Germinal center (tissue), 1 donor: ENCODE data around the gene EARS2.
"Not testable (repeated sequence)": the region's sequence is repeated elsewhere in the genome, so short reads cannot be mapped to it uniquely, and the experiment has no call there.

Experiments
- DNase-seq: peaks from one replicate; pipeline ENCODE4 v3.0.0; 2012; ENCODE audit warnings: mixed read lengths, low spot score

The EARS2 gene

GRCh38 chr16:23505671-23506605 is 51.2 kb downstream of the EARS2 start:
- no peak for DNase-seq

DNA sequence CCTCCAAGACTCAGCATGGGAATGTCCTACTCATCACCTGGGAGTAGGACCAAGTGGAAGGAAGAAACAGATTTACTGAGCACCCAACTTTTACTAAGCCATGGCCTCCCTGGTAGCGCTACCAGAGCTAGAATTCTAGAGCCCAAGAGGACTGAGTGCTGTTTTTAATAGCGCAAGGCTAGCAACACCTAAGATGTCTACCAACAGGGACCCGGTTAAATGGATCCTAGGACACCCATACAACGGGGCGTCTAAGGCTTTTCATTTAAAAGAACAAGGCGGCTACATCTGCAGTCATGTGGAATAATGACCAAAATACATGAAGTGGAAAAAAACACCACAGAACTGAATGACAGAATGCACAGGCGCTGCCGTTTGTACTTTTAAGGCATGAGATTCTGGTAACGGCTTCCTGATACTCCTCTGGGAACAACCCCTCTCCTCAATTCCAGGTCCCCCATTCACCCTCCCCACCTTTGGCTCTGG is 51.9 kb downstream of the EARS2 start:
- DNase-seq, result no peak

GRCh38 chr16:23504453-23505179 is 52.5 kb downstream of the EARS2 start:
- no peak for DNase-seq

GRCh38 chr16:23504076-23504452 is 53.1 kb downstream of the EARS2 start:
- DNase-seq, result no peak

DNA sequence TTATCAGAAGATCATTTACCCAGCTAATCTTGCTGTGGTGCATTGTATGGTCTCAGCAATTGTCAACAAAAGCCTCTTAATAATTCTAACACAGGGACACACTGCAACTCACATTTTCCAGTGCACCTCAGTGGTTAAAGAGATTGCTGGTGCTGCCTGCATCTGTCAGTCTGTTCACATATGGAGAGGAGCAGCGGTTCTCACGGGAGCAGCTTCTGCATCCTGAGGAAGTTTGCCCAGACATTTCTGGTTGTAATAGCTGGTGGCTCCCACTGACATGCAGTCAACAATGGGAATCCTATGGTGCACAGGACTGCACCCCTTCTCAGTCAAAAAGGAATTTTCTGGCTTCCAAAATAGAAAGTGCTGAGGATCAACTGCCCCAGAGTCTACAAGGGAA is 54.7 kb downstream of the EARS2 start:
- DNase-seq, result no peak

DNA sequence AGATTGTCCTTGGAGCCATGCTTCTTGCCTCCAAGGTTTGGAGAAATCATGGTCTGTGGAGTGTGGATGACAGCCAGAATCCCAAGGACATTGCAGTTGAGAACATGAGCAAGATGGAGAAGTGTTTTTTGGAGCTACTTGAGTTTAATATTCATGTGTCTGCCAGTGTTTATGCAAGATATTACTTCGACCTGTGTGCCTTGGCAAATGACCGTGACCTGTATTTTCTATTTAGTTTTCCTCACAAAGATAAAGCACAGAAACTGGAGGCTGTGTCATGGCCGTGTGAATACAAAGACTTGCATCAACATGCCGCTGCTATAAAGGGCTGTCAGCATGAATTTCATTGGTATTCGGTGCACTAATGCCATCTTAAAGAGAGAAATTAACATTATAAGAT is 55.9 kb downstream of the EARS2 start:
- no peak for DNase-seq

DNA sequence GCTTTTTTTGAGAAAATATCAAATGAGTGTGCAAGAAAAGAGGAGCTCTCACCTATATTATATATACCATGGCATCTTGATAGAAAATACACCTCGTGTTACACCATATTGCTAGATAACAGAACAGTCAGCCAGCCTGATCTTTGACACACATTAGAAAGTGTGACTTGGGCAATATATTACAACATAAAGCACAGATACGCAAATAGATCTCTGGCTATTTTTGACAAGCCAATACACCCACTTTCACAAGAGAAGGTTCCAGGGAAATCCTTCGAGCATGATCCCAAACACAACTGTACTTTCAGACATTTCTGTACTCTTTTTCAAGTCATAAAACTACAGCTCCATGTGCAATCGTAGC is 56.3 kb downstream of the EARS2 start:
- no peak for DNase-seq

DNA sequence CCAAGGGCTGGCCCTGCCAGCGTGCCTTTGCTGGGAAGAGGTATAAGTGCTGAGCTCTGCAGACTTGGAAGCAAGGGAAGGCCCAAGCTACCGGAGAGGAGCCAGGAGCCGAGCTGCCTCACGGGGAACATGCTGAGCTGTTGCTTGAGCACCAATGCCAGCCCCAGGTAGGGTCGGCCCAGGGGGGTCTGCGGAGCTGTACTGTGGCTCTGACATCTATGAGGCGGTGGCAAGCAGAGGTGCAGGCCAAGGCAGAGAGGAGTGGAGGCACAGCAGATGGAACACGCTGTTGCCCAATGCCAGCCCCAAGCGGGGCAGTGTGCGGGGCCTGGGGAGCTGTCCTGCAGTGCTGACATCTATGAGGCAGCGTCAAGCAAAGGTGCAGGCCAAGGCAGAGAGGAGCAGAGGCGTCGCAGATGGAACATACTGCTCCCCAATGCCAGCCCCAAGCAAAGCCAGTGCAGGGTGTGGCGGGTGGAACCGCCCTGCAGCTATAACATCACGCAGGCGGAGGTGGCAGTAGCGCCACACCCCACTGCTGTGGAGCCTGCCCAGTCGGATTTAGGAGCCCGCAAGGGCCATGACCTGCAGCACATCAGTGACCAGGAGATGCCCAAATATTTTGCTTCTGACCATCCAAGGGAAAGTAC is 56.8 kb downstream of the EARS2 start:
- no peak for DNase-seq

- no peak for DNase-seq
Measured at GRCh38 chr16:23499801-23500200, 57.3 kb downstream of the EARS2 start.

- no peak for DNase-seq
Measured at GRCh38 chr16:23498863-23499262, 58.3 kb downstream of the EARS2 start.

DNA sequence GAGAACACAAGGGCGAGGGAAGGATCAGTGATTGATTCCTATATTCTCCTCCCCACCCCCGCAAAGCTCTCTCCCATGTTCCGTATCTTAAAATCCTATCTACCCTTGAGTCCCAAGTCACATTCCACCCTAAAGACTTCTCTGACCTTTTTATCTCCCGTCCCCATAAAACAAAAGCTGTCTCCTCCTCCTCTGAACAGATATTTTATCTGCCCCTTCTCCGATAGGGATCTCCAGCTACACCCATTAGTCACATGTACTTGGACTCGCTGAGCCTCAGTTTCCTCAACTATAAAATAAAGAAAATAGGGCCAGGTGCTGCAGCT is 59.6 kb downstream of the EARS2 start:
- DNase-seq, result no peak

- no peak for DNase-seq
Measured at GRCh38 chr16:23496821-23497542, 60.2 kb downstream of the EARS2 start.

DNA sequence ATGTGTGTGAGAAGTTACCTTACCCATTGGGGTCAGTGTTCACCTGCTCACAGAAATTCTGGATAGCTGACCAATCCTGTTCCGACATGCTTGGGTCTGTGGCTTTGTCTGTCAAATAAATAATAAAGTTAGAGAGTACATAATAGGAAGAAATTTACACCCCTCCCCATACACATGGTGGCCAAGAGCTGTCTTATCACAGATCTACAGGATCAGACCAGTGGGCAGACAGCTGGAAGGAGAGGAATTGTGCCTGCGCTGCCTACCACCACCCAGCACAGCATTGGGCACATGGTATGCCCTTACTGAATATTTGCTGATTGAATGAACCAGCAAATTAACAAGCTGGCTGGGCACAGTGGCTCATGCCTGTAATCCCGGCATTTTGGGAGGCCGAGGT is 61.5 kb downstream of the EARS2 start:
- no peak for DNase-seq

DNA sequence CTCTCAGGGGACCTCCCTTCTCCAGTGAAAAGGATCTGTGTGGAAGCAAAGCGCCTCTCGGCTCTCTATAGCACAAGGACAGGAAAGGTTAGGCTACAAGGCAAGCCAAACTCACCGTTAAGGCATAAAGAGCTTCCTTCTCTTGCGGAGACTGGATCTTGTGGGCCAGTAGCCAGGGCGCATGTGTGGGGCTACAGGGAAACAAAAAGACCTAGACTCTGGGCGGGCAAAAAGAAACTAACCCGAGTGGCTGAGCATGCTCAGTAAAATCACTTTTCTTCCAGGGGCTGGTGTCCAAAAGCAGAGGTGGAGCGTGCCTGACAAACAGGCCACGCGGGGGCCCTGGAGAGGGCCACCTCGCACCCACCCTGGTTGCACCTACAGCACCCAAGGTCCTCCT is 63.0 kb downstream of the EARS2 start:
- no peak for DNase-seq

DNA sequence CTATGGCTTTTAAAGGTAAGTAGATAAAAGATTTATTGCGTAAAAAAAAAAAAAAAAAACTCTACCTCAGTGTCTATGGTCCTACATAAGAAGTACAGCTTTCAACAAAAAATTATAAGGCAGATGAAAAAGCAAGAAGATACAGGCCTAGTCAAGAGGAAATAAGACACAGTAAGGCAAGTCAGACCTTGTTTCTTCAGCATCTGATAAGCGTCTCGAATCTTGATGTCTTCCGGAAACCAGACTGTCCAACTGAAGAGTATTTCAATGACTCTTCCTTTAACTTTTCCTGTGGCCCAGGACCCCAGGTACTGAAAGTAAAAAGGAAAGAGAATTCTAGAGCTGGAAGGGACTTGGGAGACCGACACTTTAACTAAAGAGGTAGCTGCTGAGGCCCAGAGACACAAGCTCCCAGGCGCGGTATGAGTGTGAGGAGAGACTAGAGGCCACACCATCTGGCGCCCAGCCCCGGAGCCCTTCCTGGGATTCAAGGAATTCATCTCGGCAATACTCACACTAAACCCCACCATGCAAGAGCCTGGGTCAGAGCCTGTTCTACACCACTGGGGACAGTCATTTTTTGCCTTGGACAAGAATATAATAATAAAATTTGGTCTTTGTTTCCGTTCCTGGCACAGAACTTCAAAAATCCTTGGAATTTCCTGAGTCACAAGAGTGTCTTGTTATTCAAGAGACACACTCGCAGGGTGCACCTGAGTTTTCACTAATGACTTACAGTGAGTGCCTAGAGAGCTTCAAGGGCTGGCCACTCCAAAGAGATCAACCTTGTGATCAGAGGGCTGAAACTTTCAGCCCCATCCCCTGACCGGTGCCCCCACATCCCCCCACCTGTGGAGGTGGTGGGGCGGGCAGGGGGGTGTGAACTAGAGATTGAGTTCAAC is 65.4 kb downstream of the EARS2 start:
- DNase-seq, result no peak

DNA sequence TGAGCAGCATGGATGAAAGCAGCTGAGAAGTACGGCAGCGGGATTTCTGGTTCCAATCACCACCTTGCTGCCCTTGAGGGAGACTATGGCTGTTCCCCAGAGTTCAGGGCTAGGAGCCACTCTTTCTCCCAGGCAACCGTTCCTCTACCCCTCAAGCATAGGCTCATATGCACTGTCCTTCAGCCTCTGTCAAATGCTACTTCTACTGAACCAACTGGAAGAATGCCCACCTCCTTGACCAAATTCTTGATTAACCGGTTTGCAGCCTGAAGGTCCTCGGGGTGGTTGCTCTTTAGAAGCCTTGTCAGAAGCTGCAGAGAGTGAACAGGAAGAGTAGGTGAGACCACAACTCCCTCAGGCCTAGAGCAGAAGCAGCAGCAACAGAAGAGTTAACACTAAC is 70.7 kb downstream of the EARS2 start:
- no peak for DNase-seq

DNA sequence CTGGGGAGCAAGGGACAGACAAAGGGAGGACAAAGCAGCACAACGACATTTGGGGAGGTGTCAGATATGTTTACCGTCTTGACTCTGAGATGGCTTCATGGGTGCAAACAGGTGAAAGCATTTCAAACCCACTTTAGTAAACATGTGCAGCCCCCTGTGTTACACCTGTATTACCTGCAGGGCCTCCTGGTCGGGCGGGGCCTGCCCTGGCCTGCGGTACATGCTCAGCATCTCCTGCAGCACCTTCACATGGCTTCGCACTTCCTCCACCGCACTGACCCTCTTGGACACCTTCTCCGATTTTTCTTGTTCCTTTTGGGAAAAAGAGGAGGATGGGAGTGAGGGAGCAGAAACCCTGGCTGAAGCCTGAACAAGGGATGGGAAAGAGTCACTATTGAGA is 71.3 kb downstream of the EARS2 start:
- DNase-seq, result no peak

- no peak for DNase-seq
Measured at GRCh38 chr16:23485257-23485614, 71.9 kb downstream of the EARS2 start.

DNA sequence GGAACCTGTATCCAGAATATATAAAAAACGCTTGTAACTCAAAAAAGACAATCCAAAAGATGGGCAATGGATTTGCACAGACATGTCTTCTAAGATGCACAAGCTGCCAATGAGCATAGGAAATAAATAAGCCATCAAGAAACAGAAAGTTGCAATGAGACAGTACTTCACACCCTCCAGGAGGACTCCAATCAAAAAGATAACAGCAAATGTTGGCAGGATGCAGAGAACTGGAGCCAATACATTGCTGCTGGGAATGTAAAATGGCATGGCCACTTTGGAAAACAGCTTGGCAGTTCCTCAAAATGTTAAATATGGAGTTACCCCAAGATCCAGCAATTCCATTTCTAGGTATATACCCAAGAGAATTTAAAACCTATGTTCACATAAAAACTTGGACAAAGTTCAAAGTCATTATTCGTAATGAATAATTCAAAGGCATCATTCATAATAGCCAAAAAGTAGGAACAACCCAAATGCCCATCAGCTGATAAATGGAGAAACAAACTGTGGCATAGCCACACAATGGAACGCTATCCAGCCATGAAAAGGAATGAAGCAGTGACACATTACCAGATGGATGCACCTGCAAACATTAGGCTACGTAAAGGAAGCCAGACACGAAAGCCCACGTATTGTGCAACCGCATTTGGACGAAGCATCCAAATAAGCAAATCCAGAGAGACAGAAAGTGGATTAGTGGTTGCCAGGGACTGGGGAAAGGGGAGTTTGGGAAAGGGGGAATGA is 72.5 kb downstream of the EARS2 start:
- DNase-seq, result no peak

- not testable (repeated sequence) for DNase-seq
Measured at GRCh38 chr16:23483492-23483891, 73.7 kb downstream of the EARS2 start.

DNA sequence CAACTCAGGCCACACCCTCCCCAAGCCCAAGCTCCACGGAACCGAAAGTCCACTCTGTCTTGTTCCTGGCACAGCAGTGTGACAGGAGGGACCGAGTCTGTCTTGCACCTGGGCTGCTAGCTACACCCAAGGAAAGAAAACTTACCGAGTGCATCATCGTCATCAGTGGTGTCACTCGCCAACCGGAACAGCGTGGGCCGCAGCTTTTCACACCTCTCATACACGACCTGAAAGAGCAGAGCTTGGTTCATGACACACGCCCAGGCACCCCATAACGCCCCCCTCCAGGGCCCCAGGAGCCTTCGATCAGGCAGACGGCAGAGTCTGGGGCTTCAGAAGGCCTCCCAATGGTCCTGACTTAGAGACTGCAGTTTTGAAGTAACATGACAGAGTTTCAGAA is 74.4 kb downstream of the EARS2 start:
- DNase-seq, result no peak
